GM12891 (cell line): ENCODE measurements around the gene PSKH1.
A peak's percentile ranks its signal among the peaks of the same experiment; 100 is the strongest.
"Not testable (repeated sequence)": the region's sequence is repeated elsewhere in the genome, so short reads cannot be mapped to it uniquely, and the experiment has no call there.

ENCODE experiments used
- DNase-seq: peaks from one replicate; pipeline ENCODE4 v3.0.0; 2011; ENCODE audit warnings: low spot score; ENCODE audit not compliant: insufficient read length
- FAIRE-seq: peaks from 2 replicates; lab custom pipeline; 2011; peaks lifted over from hg19 to GRCh38; lab: Jason Lieb, UNC
- PAX5 ChIP-seq: IDR thresholded peaks from 2 replicates; pipeline ENCODE4 v1.6.1; 2011; ENCODE audit warnings: low read length, moderate library complexity, mild to moderate bottlenecking; ENCODE audit not compliant: insufficient read depth, severe bottlenecking
- POLR2A ChIP-seq: IDR thresholded peaks from 2 replicates; pipeline ENCODE4 v1.6.1; 2011; ENCODE audit warnings: low read depth, low read length, control low read depth
- POLR2AphosphoS5 ChIP-seq: IDR thresholded peaks from 2 replicates; pipeline ENCODE4 v1.6.1; 2011; ENCODE audit warnings: low read depth, low read length, control low read depth
- POU2F2 ChIP-seq: IDR thresholded peaks from 2 replicates; pipeline ENCODE4 v1.6.1; 2011; ENCODE audit warnings: low read depth, mild to moderate bottlenecking, control low read depth, low read length, moderate library complexity
- SPI1 ChIP-seq: IDR thresholded peaks from 2 replicates; pipeline ENCODE4 v1.6.1; 2011; ENCODE audit warnings: low read depth, low read length, control low read depth
- TAF1 ChIP-seq: IDR thresholded peaks from 2 replicates; pipeline ENCODE4 v1.6.1; 2011; ENCODE audit warnings: low read depth, low read length, control low read depth

The PSKH1 gene

GRCh38 chr16:67902831-67903230 lies 9.8 kb downstream of the PSKH1 start:
- FAIRE-seq = no peak
- TF ChIP-seq SPI1 (no peak), TAF1 (no peak), POU2F2 (no peak), PAX5 (no peak), POLR2A (no peak), POLR2AphosphoS5 (no peak)

GRCh38 chr16:67907397-67908180 lies 14.5 kb downstream of the PSKH1 start:
- FAIRE-seq (no peak), DNase-seq (no peak)
- TF ChIP-seq SPI1 (no peak), TAF1 (no peak), POLR2A (no peak), POU2F2 (no peak), PAX5 (no peak), POLR2AphosphoS5 (no peak)

More at GRCh38 chr16:67902831-67903230, 9.8 kb downstream of the PSKH1 start:
- no peak for DNase-seq

GRCh38 chr16:67909056-67909742 lies 16.1 kb downstream of the PSKH1 start:
- DNase-seq (no peak), FAIRE-seq (no peak)
- TF ChIP-seq POLR2AphosphoS5 (no peak), TAF1 (no peak), SPI1 (no peak), PAX5 (no peak), POU2F2 (no peak), POLR2A (no peak)

GRCh38 chr16:67910158-67910557 lies 17.1 kb downstream of the PSKH1 start:
- DNase-seq (no peak), FAIRE-seq (no peak)
- TF ChIP-seq SPI1 = no peak
- no peak for TF ChIP-seq PAX5
- no peak for TF ChIP-seq TAF1
- TF ChIP-seq POLR2A = no peak
- no peak for TF ChIP-seq POU2F2
- no peak for TF ChIP-seq POLR2AphosphoS5

DNA sequence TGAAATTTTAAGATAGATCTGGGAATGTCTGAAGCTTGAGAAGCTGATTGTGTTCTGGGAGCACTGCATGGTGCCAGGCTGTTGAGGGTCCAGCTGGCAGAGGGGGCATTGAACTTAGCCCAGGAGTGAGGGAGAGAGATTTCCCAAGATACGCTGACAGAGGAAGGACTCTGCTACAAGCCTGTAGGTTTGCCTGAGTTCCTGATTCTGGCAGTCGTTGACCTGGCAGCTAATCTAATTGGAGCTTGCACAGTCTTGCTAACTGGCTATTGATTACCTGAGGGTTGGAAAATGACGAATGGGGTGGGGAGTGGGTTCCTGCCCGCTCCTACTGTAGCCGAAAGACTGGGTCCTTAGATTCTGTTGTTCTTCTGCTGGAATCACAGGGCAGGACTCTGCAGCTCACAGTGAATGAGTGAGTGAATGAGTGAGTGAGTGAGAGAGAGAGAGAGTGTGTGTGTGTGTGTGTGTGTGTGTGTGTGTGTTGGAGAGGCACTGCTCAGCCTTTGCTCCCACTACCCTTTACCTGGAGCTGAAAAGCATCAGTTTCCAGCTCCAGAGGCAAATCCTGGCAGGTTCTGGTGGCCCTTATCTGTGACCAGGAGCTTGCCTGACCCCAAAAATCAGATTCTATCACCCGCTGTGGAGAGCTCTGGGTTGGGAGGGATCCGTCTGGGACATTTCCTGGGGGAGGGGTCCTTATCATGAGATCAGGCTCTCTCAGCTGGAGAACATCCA lies 21.9 kb downstream of the PSKH1 start:
- TF ChIP-seq TAF1 (no peak), POLR2A (no peak), PAX5 (no peak), POLR2AphosphoS5 (no peak), SPI1 (no peak), POU2F2 (no peak)
- FAIRE-seq = no peak
- DNase-seq = no peak

GRCh38 chr16:67915496-67915769 lies 22.4 kb downstream of the PSKH1 start:
- not testable (repeated sequence) for DNase-seq

DNA sequence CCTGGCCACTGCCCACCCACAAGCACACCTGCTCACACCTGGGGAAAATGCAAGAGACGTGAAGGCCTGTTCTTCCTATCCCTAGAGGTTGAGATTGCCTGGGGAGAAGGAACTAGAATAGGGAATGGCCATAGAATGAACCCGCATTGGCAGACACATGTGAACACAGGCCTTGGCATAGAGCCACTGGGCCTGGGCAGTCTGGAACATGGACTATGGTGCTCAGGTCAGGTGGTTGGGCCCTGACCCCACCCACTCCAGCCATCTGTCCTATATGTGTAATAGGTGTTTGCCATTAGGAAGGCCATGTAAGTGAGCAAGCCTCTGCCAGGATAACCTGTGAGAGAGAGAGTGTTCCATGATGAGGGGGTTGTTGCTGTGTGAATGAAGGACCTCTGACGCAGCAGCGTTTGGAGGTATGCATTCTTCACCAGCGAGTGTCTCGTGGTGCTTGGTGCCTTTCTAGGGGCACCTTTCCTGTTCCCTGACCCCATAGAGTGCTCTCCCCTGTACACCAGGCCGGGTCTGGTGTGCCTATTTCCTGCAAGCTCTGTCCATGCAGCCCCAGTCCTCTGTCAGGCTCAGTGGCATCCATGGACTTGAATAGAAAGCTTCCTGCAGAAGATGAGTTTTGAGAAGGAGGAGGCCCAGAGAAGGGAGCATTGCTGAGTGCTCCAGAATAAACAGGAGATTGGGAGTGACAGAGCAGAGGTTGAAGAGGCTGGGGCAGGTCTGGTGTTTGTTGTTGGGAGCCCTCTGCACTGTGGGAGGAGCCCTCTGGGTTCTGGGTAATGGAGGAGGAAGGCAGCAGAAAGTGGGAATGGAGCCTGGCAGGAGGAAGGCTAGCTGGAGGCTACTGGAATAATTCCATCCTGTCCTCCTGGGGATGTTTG lies 23.0 kb downstream of the PSKH1 start:
- FAIRE-seq = no peak
- no peak for DNase-seq
- TF ChIP-seq POLR2A (no peak), PAX5 (no peak), POLR2AphosphoS5 (no peak), TAF1 (no peak), POU2F2 (no peak), SPI1 (no peak)

More at GRCh38 chr16:67915496-67915769, 22.4 kb downstream of the PSKH1 start:
- FAIRE-seq = peak; percentile 83

DNA sequence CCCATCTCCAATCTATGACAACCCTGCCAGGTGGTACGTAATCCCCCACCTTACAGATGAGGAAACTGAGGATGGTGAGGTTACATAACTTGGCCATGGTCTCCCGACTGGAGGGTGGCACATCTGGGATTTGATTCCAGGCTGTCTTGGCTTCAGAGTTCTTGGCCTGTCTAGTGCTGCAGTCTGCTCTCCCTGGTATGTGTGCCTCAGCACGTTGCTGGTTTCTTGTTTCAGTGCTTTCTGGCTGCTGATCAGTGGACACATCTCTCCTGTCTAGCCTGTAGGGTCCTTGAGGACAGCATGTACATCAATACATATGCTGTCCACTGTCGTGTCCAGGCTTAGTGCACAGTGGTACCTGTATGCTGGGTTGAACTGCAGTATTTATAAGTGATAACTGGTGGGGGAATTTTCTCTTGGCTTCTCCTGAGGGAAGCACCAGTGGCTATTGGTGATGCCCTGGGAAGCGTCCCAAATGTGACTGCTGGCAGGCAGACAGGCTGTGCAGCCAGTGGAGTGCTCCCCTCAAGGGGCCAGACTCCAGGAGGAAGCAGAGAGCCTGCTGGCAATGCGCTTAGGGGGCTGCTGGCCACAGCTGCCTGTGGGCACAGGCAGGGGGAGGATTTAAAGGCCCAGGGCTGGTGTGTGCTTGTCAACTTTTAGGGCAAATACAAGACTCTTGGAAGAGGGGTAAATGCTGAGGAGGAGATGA lies 24.2 kb downstream of the PSKH1 start:
- no peak for FAIRE-seq
- TF ChIP-seq PAX5 = no peak
- no peak for TF ChIP-seq POU2F2
- no peak for TF ChIP-seq POLR2A
- TF ChIP-seq POLR2AphosphoS5 = no peak
- TF ChIP-seq TAF1 = no peak
- no peak for TF ChIP-seq SPI1
- DNase-seq = no peak

DNA sequence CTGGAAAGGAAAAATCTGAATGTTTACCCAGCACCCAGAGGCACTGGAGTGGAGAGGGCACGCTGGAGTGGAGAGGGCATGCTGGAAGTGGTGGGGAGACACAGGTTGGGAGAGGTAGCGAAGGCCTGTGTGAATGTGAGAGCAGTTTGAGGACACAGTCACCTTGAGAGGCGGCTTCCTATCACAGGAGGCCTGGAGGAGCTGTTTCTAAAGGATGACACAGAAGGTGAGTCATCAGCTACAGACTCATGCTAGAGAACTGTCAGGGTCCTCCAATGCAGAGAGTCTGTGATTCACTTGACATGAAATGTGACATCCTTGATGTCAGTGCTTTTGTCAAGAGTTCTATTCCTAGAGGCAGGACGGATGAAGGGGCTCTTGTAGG lies 24.8 kb downstream of the PSKH1 start:
- no peak for FAIRE-seq
- DNase-seq = no peak

More for the DNA sequence above, 24.8 kb downstream of the PSKH1 start:
- TF ChIP-seq SPI1 (no peak), POLR2AphosphoS5 (no peak), PAX5 (no peak), POLR2A (no peak), POU2F2 (no peak), TAF1 (no peak)
